ENCODE results near the gene RARS1.
"Not testable (repeated sequence)": the region's sequence is repeated elsewhere in the genome, so short reads cannot be mapped to it uniquely, and the experiment has no call there.

The RARS1 gene

DNA sequence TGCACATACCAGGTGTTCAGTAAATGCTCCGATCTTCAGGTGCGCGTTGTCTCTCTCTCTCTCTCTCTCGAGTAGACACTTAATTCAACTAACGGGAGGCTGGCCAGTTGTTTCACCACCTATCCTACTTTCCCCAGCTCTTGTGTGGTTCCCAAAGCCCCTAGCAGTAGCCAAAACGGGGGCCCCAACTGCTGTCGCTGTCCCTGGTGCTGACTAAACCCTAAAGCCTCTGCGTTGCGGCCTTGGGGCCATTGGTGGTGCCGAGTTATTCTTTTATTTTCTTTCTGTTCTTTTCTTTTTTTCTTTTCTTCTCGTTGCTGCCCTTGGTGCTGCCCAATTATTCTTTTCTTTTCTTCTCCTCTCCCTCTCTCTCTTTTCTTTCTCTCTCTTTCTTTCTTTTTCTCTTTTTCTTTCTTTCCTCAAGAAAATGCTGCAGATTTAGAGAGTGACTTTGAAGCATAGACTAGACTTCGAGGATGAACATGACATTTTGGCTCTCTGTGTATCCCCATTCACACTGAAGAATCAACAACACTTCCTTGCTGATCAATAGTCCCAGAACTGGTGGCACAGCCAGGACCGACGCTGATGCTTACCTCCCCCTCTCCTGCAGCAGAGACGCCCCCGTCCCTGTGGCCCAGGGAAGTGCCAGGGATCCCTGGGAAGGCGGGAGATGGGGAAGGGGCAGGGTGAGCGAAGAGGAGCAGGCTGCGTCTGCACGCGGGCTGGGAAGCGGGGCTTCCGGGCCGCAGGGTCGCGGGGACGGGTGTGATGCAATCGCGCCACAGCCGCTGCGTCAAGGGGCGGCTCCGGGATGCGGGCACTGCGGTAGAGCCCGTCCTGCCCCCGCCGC lies 42.5 kb downstream of the RARS1 start, which contains the start of gene FBLL1:
Gene FBLL1, plus strand, starts transcription at position 785 of the 853 bp plus-strand sequence. CDS start 200 bp downstream, outside the sequence.
- no CpG with 5 or more reads among the region's 38 CpGs for WGBS (ENCODE audit: insufficient coverage, insufficient read length)
- H3K27ac ChIP-seq (ENCODE audit: low read length): no peak within 1 kb of the TSS
- DNase-seq (ENCODE audit: low read depth, low spot score): peak; percentile 52
- peak within 1 kb of the TSS; percentile 42; the same call in 1 of the 2 replicates for H3K4me3 ChIP-seq (ENCODE audit: low read length)
- H3K27me3 ChIP-seq (ENCODE audit: control insufficient read depth, insufficient read depth, low read length): peaks cover 4% of the 10 kb centered on the region; the same call in 1 of the 2 replicates
- peaks cover 2% of the 10 kb centered on the region; the same call in 1 of the 2 replicates for H3K4me1 ChIP-seq (ENCODE audit: control insufficient read depth, insufficient read depth, low read length)
- H3K9me3 ChIP-seq (ENCODE audit: control insufficient read depth, insufficient read depth, low read length): no peaks in the 10 kb centered on the region
- no peaks in the 10 kb centered on the region for H3K36me3 ChIP-seq (ENCODE audit: control insufficient read depth, insufficient read depth, low read length)

DNA sequence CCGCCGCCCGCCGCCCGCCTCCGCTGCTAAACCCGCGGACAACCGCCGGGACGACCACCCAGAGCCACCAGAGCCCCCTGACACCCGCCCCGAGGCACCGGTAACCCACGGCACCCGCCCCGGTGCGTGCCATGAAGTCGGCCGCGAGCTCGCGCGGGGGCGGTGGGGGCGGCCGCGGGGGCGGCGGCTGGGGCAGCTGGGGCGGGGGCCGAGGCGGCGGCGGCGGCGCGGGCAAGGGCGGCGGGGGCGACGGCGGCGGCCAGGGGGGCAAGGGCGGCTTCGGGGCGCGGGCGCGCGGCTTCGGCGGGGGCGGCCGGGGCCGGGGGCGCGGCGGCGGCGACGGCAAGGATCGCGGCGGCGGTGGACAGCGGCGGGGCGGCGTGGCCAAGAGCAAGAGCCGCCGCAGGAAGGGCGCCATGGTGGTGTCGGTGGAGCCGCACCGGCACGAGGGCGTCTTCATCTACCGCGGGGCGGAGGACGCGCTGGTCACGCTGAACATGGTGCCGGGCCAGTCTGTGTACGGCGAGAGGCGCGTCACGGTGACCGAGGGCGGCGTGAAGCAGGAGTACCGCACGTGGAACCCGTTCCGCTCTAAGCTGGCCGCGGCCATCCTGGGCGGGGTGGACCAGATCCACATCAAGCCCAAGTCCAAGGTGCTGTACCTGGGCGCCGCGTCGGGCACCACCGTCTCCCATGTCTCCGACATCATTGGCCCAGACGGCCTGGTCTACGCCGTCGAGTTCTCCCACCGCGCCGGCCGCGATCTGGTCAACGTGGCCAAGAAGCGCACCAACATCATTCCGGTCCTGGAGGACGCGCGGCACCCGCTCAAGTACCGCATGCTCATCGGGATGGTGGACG lies 43.3 kb downstream of the RARS1 start:
- Histone ChIP-seq H3K4me3 (ENCODE audit: low read length) (peak overlapping the region; percentile 42; the same call in 1 of the 2 replicates), H3K36me3 (ENCODE audit: control insufficient read depth, insufficient read depth, low read length) (no peaks in the 10 kb centered on the region), H3K27me3 (ENCODE audit: control insufficient read depth, insufficient read depth, low read length) (peaks cover 4% of the 10 kb centered on the region; the same call in 1 of the 2 replicates), H3K4me1 (ENCODE audit: control insufficient read depth, insufficient read depth, low read length) (peaks cover 2% of the 10 kb centered on the region; the same call in 1 of the 2 replicates), H3K27ac (ENCODE audit: low read length) (no peak overlapping the region), H3K9me3 (ENCODE audit: control insufficient read depth, insufficient read depth, low read length) (no peaks in the 10 kb centered on the region)
- no CpG with 5 or more reads among the region's 125 CpGs for WGBS (ENCODE audit: insufficient coverage, insufficient read length)
- no peak for DNase-seq (ENCODE audit: low read depth, low spot score)

DNA sequence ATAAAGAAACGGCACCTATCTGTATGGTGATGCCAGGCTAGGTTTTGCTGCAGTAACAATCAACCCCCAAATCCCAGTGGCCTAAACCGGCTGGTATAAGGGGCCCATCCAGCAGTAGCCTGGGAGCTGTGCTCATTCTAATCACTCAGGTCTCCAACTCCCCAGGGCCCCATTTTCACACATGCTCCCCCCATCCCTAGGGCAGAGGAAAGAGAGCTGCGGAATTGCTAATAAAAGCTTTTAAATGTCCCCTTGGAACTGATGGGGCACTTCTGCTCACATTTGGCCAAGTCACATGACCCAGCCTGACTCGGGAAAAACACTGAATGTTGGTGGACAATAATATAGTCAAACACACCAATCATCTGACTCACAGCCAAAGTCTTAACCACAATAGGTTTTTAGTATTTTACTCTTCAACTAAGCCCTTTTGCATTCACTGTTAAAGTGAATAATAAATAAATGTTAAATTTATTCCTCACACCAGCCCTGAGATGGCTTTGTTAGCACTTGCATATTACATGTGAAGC lies 44.4 kb downstream of the RARS1 start:
- Histone ChIP-seq H3K36me3 (ENCODE audit: control insufficient read depth, insufficient read depth, low read length) (no peaks in the 10 kb centered on the region), H3K4me3 (ENCODE audit: low read length) (no peak overlapping the region), H3K9me3 (ENCODE audit: control insufficient read depth, insufficient read depth, low read length) (no peaks in the 10 kb centered on the region), H3K4me1 (ENCODE audit: control insufficient read depth, insufficient read depth, low read length) (peaks cover 2% of the 10 kb centered on the region; the same call in 1 of the 2 replicates), H3K27me3 (ENCODE audit: control insufficient read depth, insufficient read depth, low read length) (peaks cover 4% of the 10 kb centered on the region; the same call in 1 of the 2 replicates), H3K27ac (ENCODE audit: low read length) (no peak overlapping the region)
- no CpG with 5 or more reads among the region's 4 CpGs for WGBS (ENCODE audit: insufficient coverage, insufficient read length)
- no peak for DNase-seq (ENCODE audit: low read depth, low spot score)

DNA sequence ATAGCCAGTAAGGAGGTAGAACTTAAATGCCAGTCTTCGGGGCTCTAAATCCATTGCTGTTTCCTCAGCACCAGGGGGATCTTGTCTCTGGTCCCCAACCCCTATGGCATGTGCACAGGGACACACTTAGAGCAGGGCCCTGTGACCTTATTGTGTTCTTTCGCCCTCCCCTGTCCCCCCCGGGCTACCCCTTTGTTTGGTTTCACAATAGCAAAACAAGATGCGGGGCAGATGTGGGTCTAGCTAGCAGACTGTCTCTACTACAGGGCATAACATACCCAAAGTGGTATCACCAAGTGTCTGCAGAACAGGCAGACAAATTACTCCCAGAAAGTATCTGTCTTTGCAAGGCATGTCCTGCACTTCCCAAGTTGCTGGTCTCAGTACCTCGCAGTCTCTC lies 44.9 kb downstream of the RARS1 start:
- Histone ChIP-seq H3K27ac (ENCODE audit: low read length) (no peak overlapping the region), H3K9me3 (ENCODE audit: control insufficient read depth, insufficient read depth, low read length) (no peaks in the 10 kb centered on the region), H3K4me1 (ENCODE audit: control insufficient read depth, insufficient read depth, low read length) (peaks cover 2% of the 10 kb centered on the region; the same call in 1 of the 2 replicates), H3K27me3 (ENCODE audit: control insufficient read depth, insufficient read depth, low read length) (peaks cover 4% of the 10 kb centered on the region; the same call in 1 of the 2 replicates), H3K36me3 (ENCODE audit: control insufficient read depth, insufficient read depth, low read length) (no peaks in the 10 kb centered on the region), H3K4me3 (ENCODE audit: low read length) (no peak overlapping the region)
- no peak for DNase-seq (ENCODE audit: low read depth, low spot score)
- no CpG with 5 or more reads among the region's 5 CpGs for WGBS (ENCODE audit: insufficient coverage, insufficient read length)

DNA sequence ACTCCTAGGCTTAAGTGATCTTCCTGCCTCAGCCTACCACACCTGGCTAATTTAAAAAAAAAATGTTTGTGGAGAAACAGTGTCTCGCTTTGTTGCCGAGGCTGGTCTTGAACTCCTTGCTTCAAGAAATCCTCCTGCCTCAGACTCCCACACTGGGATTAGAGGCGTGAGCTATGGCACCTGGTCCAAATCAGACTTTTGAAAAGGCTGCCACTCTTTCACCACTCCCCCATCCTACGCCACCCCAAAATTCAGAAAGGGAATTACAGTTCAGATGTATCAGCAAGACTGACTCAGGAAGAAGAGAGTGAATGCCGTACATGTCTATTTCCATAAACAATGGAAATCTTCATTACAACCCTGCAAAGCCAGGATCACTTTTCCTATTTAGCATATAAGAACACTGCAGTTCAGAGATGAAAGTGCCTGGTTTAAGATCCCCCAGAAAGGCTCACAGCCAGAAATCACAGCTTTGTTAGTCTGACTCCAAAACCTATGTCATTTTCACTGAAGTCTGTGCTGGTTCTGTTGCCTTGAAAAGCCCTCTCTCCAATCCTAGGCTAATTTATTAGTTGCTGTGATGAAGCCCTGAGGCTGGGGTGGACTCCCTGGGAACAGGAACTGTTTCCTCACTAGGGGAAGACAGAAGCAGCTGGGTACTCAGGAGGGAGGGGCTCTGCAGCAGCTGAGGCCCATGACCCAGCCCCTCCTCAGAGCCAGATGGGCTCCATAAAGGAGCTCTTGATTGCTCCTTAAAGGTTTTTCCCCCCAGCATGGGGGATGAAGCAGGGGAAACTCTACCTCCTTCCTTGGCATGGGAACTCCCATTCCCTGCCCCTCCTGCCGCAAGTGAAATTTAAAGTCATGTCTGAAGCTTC lies 46.0 kb downstream of the RARS1 start:
- no peak for DNase-seq (ENCODE audit: low read depth, low spot score)
- Histone ChIP-seq H3K4me1 (ENCODE audit: control insufficient read depth, insufficient read depth, low read length) (peaks cover 2% of the 10 kb centered on the region; the same call in 1 of the 2 replicates), H3K27me3 (ENCODE audit: control insufficient read depth, insufficient read depth, low read length) (peaks cover 4% of the 10 kb centered on the region; the same call in 1 of the 2 replicates), H3K9me3 (ENCODE audit: control insufficient read depth, insufficient read depth, low read length) (no peaks in the 10 kb centered on the region), H3K27ac (ENCODE audit: low read length) (no peak overlapping the region), H3K4me3 (ENCODE audit: low read length) (no peak overlapping the region), H3K36me3 (ENCODE audit: control insufficient read depth, insufficient read depth, low read length) (no peaks in the 10 kb centered on the region)
- no CpG with 5 or more reads among the region's 6 CpGs for WGBS (ENCODE audit: insufficient coverage, insufficient read length)

DNA sequence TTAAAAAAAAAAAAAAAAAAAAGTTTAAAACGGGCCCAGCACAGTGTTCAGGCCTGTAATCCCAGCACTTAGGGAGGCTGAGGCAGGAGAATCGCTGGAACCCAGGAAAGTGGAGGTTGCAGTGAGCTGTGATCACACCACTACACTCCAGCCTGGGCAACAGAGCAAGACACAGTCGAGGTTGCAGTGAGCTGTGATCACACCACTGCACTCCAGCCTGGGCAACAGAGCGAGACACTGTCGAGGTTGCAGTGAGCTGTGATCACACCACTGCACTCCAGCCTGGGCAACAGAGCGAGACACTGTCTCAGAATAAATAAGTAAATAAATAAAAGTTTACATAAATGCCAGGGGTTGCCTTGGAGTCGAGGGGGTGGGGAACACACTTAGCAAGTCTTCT lies 48.1 kb downstream of the RARS1 start:
- H3K27ac ChIP-seq (ENCODE audit: low read length); DNase-seq (ENCODE audit: low read depth, low spot score); H3K9me3 ChIP-seq (ENCODE audit: control insufficient read depth, insufficient read depth, low read length); H3K4me1 ChIP-seq (ENCODE audit: control insufficient read depth, insufficient read depth, low read length); H3K27me3 ChIP-seq (ENCODE audit: control insufficient read depth, insufficient read depth, low read length); H3K36me3 ChIP-seq (ENCODE audit: control insufficient read depth, insufficient read depth, low read length); H3K4me3 ChIP-seq (ENCODE audit: low read length): not testable (repeated sequence)
- WGBS (ENCODE audit: insufficient coverage, insufficient read length): no CpG with 5 or more reads among the region's 7 CpGs

DNA sequence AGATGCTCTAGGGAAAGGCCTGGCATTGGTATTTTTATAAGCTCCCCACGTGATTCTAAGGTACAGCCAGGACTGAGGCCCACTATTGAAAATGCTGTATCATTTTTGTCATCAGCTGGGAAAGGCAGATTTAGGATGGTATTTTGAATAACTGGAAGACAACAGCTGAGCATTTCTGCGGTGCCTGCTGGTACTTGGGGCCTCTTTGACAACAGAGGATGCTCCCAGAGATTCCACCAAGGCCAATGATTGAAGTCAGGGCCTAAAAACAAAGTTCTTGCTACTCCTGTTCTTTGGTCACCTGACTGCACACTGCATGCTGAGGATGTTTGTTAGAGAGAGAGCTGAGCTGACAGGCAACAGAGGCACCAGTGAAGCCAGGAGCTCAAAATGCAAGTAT lies 50.9 kb downstream of the RARS1 start:
- no peak overlapping the region for H3K4me3 ChIP-seq (ENCODE audit: low read length)
- no CpG with 5 or more reads among the region's 2 CpGs for WGBS (ENCODE audit: insufficient coverage, insufficient read length)
- H3K27ac ChIP-seq (ENCODE audit: low read length): no peak overlapping the region
- no peaks in the 10 kb centered on the region for H3K9me3 ChIP-seq (ENCODE audit: control insufficient read depth, insufficient read depth, low read length)
- no peaks in the 10 kb centered on the region for H3K36me3 ChIP-seq (ENCODE audit: control insufficient read depth, insufficient read depth, low read length)
- no peaks in the 10 kb centered on the region for H3K27me3 ChIP-seq (ENCODE audit: control insufficient read depth, insufficient read depth, low read length)
- no peaks in the 10 kb centered on the region for H3K4me1 ChIP-seq (ENCODE audit: control insufficient read depth, insufficient read depth, low read length)
- no peak for DNase-seq (ENCODE audit: low read depth, low spot score)

DNA sequence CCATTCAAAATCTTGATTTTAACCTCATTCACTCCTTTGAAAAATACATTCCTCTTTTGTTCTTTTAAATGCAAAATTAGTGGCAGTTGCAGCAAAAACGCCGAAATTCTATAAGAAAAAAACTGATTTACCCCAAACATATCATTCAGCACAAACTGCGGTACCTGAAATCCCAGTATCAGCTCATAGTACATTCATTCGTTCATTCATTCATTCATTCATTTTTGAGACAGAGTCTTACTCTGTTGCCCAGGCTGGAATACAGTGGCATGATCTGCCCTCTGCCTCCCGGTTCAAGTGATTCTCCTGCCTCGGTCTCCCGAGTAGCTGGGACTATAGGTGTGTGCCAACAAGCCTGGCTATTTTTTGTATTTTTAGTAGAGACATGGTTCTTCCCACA lies 63.3 kb downstream of the RARS1 start:
- Histone ChIP-seq H3K4me1 (ENCODE audit: control insufficient read depth, insufficient read depth, low read length) (no peaks in the 10 kb centered on the region), H3K9me3 (ENCODE audit: control insufficient read depth, insufficient read depth, low read length) (no peaks in the 10 kb centered on the region), H3K36me3 (ENCODE audit: control insufficient read depth, insufficient read depth, low read length) (peaks cover 8% of the 10 kb centered on the region; the same call in 1 of the 2 replicates), H3K27ac (ENCODE audit: low read length) (no peak overlapping the region), H3K4me3 (ENCODE audit: low read length) (no peak overlapping the region), H3K27me3 (ENCODE audit: control insufficient read depth, insufficient read depth, low read length) (no peaks in the 10 kb centered on the region)
- WGBS (ENCODE audit: insufficient coverage, insufficient read length): no CpG with 5 or more reads among the region's 7 CpGs
- no peak for DNase-seq (ENCODE audit: low read depth, low spot score)

DNA sequence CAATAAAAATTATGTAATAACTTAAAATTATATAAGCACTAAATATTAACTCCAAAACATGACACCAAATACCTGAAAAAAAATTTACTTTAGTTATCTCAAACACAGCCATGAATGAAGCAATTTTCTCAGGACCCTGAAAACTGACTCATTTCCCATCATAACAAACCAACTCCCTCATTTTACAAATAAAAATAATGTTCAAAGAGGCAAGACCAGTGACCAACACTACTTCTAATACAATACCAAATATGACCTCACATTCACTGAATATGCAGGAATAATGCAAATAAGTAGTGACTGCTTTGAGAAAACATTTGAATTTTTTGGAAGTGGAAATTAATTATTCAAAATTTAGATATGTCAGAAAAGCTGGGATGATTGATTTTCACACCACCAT lies 64.4 kb downstream of the RARS1 start:
- Histone ChIP-seq H3K4me1 (ENCODE audit: control insufficient read depth, insufficient read depth, low read length) (no peaks in the 10 kb centered on the region), H3K27me3 (ENCODE audit: control insufficient read depth, insufficient read depth, low read length) (no peaks in the 10 kb centered on the region), H3K4me3 (ENCODE audit: low read length) (no peak overlapping the region), H3K36me3 (ENCODE audit: control insufficient read depth, insufficient read depth, low read length) (peaks cover 8% of the 10 kb centered on the region; the same call in 1 of the 2 replicates), H3K27ac (ENCODE audit: low read length) (no peak overlapping the region), H3K9me3 (ENCODE audit: control insufficient read depth, insufficient read depth, low read length) (no peaks in the 10 kb centered on the region)
- DNase-seq (ENCODE audit: low read depth, low spot score): no peak

All from iPS DF 6.9 (cell line).